ENCODE measurements around the gene EHMT2.

Gene EHMT2

GRCh38 chr6:31861919-31862343 is 35.6 kb downstream of the EHMT2 start:
- Histone ChIP-seq H3K36me3 (ENCODE audit: control insufficient read depth in 2 of 2, insufficient read depth in 1 of 2, low read length in 2 of 2) (peaks cover 0 to 41% of the 10 kb centered on the region in 2 experiments; a peak in 2 of 3 replicates), H3K4me1 (ENCODE audit: control insufficient read depth, insufficient read depth, low read length) (no peaks in the 10 kb centered on the region), H3K9me3 (ENCODE audit: control insufficient read depth, insufficient read depth, low read depth, low read length) (no peaks in the 10 kb centered on the region), H3K4me3 (ENCODE audit: low read depth, low read length) (peak overlapping the region; percentile 82), H3K27ac (ENCODE audit: extremely low read depth, low read depth, low read length) (no peak overlapping the region)
- ChIA-PET CTCF (interaction anchor here (1.6 to 7.0 kb wide), 3 partner anchors 28 to 132 kb away, joined by 3 to 53 read pairs (median 9); partner anchors contain the start of gene DDAH2), POLR2A (interaction anchor here (1.1 to 5.0 kb wide), 11 partner anchors 13 to 172 kb away, joined by 3 to 125 read pairs (median 11); partner anchors contain the start of genes CLIC1, DDAH2, DXO and HSPA1A)
- no peak for TF ChIP-seq ZNF585B (tag by site-specific recombination; IDR thresholded peaks at IDR 0.05)
- TF ChIP-seq HOXD13 (CRISPR knock-in tag; IDR thresholded peaks at IDR 0.05; ENCODE audit: borderline replicate concordance), result no peak
- no peak for TF ChIP-seq MYNN (tag by site-specific recombination; IDR thresholded peaks at IDR 0.05; ENCODE audit: borderline replicate concordance)
- TF ChIP-seq ZNF214 (tag by site-specific recombination; IDR thresholded peaks at IDR 0.05; ENCODE audit: borderline replicate concordance), result no peak
- no peak for TF ChIP-seq ZNF248 (tag by site-specific recombination; IDR thresholded peaks at IDR 0.05)
- TF ChIP-seq ZNF776 (tag by site-specific recombination; IDR thresholded peaks at IDR 0.05; ENCODE audit: borderline replicate concordance), result no peak
- TF ChIP-seq ZNF843 (tag by site-specific recombination; IDR thresholded peaks at IDR 0.05), result no peak
- TF ChIP-seq ZNF791 (tag by site-specific recombination; IDR thresholded peaks at IDR 0.05), result no peak
- TF ChIP-seq ZNF23 (tag by site-specific recombination; IDR thresholded peaks at IDR 0.05; ENCODE audit: borderline replicate concordance), result no peak
- TF ChIP-seq MZF1 (tag by site-specific recombination; IDR thresholded peaks at IDR 0.05; ENCODE audit: borderline replicate concordance), result no peak
- no peak for TF ChIP-seq GFI1B (tag by site-specific recombination; IDR thresholded peaks at IDR 0.05)
- TF ChIP-seq ZNF133 (tag by site-specific recombination; IDR thresholded peaks at IDR 0.05), result no peak

GRCh38 chr6:31861150-31861549 is 36.3 kb downstream of the EHMT2 start:
- ChIA-PET POLR2A (interaction anchor here (1.3 kb wide), 1 partner anchor 34 kb away, joined by 3 read pairs; the partner anchor contains the start of gene HSPA1B), CTCF (interaction anchor here (0.5 to 1.5 kb wide), 2 partner anchors 78 to 199 kb away, joined by 3 to 7 read pairs; no protein-coding TSS in a partner anchor)
- Histone ChIP-seq H3K36me3 (ENCODE audit: control insufficient read depth in 2 of 2, insufficient read depth in 1 of 2, low read length in 2 of 2) (peaks cover 0 to 42% of the 10 kb centered on the region in 2 experiments; a peak in 2 of 3 replicates), H3K4me3 (ENCODE audit: low read depth, low read length) (no peak overlapping the region), H3K27ac (ENCODE audit: extremely low read depth, low read depth, low read length) (no peak overlapping the region), H3K9me3 (ENCODE audit: control insufficient read depth, insufficient read depth, low read depth, low read length) (no peaks in the 10 kb centered on the region), H3K4me1 (ENCODE audit: control insufficient read depth, insufficient read depth, low read length) (no peaks in the 10 kb centered on the region)
- TF ChIP-seq, protein P1, sequence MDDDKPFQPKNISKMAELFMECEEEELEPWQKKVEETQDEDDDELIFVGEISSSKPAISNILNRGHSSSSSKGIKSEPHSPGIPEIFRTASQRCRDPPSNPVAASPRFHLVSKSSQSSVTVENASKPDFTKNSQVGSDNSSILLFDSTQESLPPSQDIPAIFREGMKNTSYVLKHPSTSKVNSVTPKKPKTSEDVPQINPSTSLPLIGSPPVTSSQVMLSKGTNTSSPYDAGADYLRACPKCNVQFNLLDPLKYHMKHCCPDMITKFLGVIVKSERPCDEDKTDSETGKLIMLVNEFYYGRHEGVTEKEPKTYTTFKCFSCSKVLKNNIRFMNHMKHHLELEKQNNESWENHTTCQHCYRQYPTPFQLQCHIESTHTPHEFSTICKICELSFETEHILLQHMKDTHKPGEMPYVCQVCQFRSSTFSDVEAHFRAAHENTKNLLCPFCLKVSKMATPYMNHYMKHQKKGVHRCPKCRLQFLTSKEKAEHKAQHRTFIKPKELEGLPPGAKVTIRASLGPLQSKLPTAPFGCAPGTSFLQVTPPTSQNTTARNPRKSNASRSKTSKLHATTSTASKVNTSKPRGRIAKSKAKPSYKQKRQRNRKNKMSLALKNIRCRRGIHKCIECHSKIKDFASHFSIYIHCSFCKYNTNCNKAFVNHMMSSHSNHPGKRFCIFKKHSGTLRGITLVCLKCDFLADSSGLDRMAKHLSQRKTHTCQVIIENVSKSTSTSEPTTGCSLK (tag by site-specific recombination; IDR thresholded peaks at IDR 0.05), result no peak
- TF ChIP-seq SETDB1 (IDR thresholded peaks at IDR 0.05; ENCODE audit: insufficient read length, low read length) (no peak), REPIN1 (tag by site-specific recombination; IDR thresholded peaks at IDR 0.05; ENCODE audit: low read depth) (no peak), ZNF488 (tag by site-specific recombination; IDR thresholded peaks at IDR 0.05) (no peak), ZFHX2 (tag by site-specific recombination; conservative IDR thresholded peaks at IDR 0.05) (no peak), ZNF214 (tag by site-specific recombination; IDR thresholded peaks at IDR 0.05; ENCODE audit: borderline replicate concordance) (no peak), ATF2 (tag by site-specific recombination; IDR thresholded peaks at IDR 0.05; ENCODE audit: low read depth) (no peak), WT1 (tag by site-specific recombination; IDR thresholded peaks at IDR 0.05) (no peak), ZNF202 (tag by site-specific recombination; IDR thresholded peaks at IDR 0.05; ENCODE audit: borderline replicate concordance) (no peak)
